ENCODE data around the gene CAMK1D.

The CAMK1D gene

GRCh38 chr10:12587451-12587888 is 238.1 kb downstream of the CAMK1D start:
- Histone ChIP-seq H3K27me3 (ENCODE audit: insufficient read depth, low read length) (no peaks in the 10 kb centered on the region), H3K9me2 (ENCODE audit: low read depth, low read length) (no peaks in the 10 kb centered on the region), H3F3A (ENCODE audit: insufficient read depth, low read length) (no peaks in the 10 kb centered on the region), H3K4me1 (ENCODE audit: insufficient read depth, low read length, severe bottlenecking) (no peaks in the 10 kb centered on the region), H2AFZ (ENCODE audit: low read length) (no peak overlapping the region), H3K4me2 (ENCODE audit: low read length) (no peak overlapping the region), H3K9me3 (ENCODE audit: low read length) (no peaks in the 10 kb centered on the region), H3K27ac (ENCODE audit: low read depth, low read length, poor library complexity, severe bottlenecking) (no peak overlapping the region), H3K79me2 (ENCODE audit: insufficient read depth, low read length) (no peaks in the 10 kb centered on the region), H3K4me3 (ENCODE audit: low read depth, low read length, poor library complexity, severe bottlenecking) (no peak overlapping the region), H4K20me1 (ENCODE audit: insufficient read depth, low read length) (no peaks in the 10 kb centered on the region), H3K36me3 (ENCODE audit: insufficient read depth, low read length) (no peaks in the 10 kb centered on the region), H3K9ac (ENCODE audit: low read length) (no peak overlapping the region)
- TF ChIP-seq EZH2 (IDR thresholded peaks at IDR 0.05; ENCODE audit: borderline replicate concordance, low read length) = no peak
- no peak for TF ChIP-seq CTCF (IDR thresholded peaks at IDR 0.05; ENCODE audit: low read length)

GRCh38 chr10:12588091-12588860 is 238.9 kb downstream of the CAMK1D start:
- Histone ChIP-seq H2AFZ (ENCODE audit: low read length) (no peak overlapping the region), H3K4me1 (ENCODE audit: insufficient read depth, low read length, severe bottlenecking) (no peaks in the 10 kb centered on the region), H3K27me3 (ENCODE audit: insufficient read depth, low read length) (no peaks in the 10 kb centered on the region), H3K9me2 (ENCODE audit: low read depth, low read length) (no peaks in the 10 kb centered on the region), H3K27ac (ENCODE audit: low read depth, low read length, poor library complexity, severe bottlenecking) (no peak overlapping the region), H3K36me3 (ENCODE audit: insufficient read depth, low read length) (no peaks in the 10 kb centered on the region), H3K9ac (ENCODE audit: low read length) (no peak overlapping the region), H4K20me1 (ENCODE audit: insufficient read depth, low read length) (no peaks in the 10 kb centered on the region), H3K79me2 (ENCODE audit: insufficient read depth, low read length) (no peaks in the 10 kb centered on the region), H3K4me2 (ENCODE audit: low read length) (no peak overlapping the region), H3F3A (ENCODE audit: insufficient read depth, low read length) (no peaks in the 10 kb centered on the region), H3K4me3 (ENCODE audit: low read depth, low read length, poor library complexity, severe bottlenecking) (no peak overlapping the region), H3K9me3 (ENCODE audit: low read length) (no peaks in the 10 kb centered on the region)
- TF ChIP-seq CTCF (IDR thresholded peaks at IDR 0.05; ENCODE audit: low read length) (no peak), EZH2 (IDR thresholded peaks at IDR 0.05; ENCODE audit: borderline replicate concordance, low read length) (no peak)

- no peaks in the 10 kb centered on the region for H3F3A ChIP-seq (ENCODE audit: insufficient read depth, low read length)
- no peak overlapping the region for H3K9ac ChIP-seq (ENCODE audit: low read length)
- H3K9me3 ChIP-seq (ENCODE audit: low read length) = no peaks in the 10 kb centered on the region
- H3K4me1 ChIP-seq (ENCODE audit: insufficient read depth, low read length, severe bottlenecking) = no peaks in the 10 kb centered on the region
- H3K9me2 ChIP-seq (ENCODE audit: low read depth, low read length) = no peaks in the 10 kb centered on the region
- no peaks in the 10 kb centered on the region for H3K27me3 ChIP-seq (ENCODE audit: insufficient read depth, low read length)
- no peak overlapping the region for H2AFZ ChIP-seq (ENCODE audit: low read length)
- no peak overlapping the region for H3K4me3 ChIP-seq (ENCODE audit: low read depth, low read length, poor library complexity, severe bottlenecking)
- TF ChIP-seq CTCF (IDR thresholded peaks at IDR 0.05; ENCODE audit: low read length) (no peak), EZH2 (IDR thresholded peaks at IDR 0.05; ENCODE audit: borderline replicate concordance, low read length) (no peak)
- no peaks in the 10 kb centered on the region for H3K79me2 ChIP-seq (ENCODE audit: insufficient read depth, low read length)
- H3K27ac ChIP-seq (ENCODE audit: low read depth, low read length, poor library complexity, severe bottlenecking) = no peak overlapping the region
- H3K36me3 ChIP-seq (ENCODE audit: insufficient read depth, low read length) = no peaks in the 10 kb centered on the region
- no peaks in the 10 kb centered on the region for H4K20me1 ChIP-seq (ENCODE audit: insufficient read depth, low read length)
- H3K4me2 ChIP-seq (ENCODE audit: low read length) = no peak overlapping the region
These were observed 239.9 kb downstream of the CAMK1D start for GRCh38 chr10:12589291-12589690.
